ENCODE data around the gene PRTN3. TPM values are rescaled to one million over a fixed set of nuclear protein-coding genes. Genes with fewer than 3 reads are reported as not detected.

PRTN3 gene
- total RNA-seq, 1 experiment from 2014 or later: 2.7 TPM

DNA sequence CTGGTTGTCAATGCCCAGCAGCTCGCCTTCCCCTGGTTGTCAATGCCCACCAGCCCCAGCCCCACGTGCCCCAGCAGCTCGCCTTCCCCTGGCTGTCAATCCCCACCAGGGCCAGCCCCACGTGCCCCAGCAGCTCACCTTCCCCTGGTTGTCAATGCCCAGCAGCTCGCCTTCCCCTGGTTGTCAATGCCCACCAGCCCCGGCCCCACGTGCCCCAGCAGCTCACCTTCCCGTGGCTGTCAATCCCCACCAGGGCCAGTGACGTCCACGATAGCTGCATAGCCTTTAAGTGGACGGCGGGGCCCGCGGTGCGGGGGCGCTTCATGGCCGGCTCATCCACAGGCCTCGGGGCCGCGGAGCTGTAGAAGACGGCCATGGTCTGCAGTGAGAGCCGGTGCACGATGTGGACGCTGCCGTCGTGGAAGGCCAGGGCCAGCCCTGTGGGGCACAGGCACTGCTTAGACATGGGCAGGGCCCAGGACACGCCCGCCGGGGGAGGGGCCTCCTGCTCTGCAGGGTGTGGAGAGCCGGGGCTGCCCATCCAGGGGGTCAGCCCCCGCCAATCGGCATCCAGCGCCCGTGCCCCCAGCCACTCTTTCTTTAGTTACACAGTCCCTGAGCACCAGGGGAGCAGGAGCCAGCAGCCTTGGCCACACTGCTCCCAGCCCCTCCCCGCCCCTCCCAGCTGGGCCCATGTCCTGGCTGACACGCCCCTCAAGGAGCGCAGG is 39.1 kb downstream of the PRTN3 start:
- Histone ChIP-seq H3K79me2 (ENCODE audit: insufficient read depth, low read length) (no peaks in the 10 kb centered on the region), H3K4me1 (ENCODE audit: control insufficient read depth in 1 of 2, insufficient read depth in 2 of 2, low read length in 2 of 2) (peaks cover 18 to 20% of the 10 kb centered on the region in 2 experiments), H3K9ac (ENCODE audit: low read length) (no peak overlapping the region), H3K27ac (ENCODE audit: low read depth, low read length) (no peak overlapping the region), H2AFZ (ENCODE audit: low read depth, low read length, poor library complexity, severe bottlenecking) (no peak overlapping the region), H3K4me2 (ENCODE audit: low read length) (no peak overlapping the region), H3K36me3 (ENCODE audit: control insufficient read depth in 1 of 2, insufficient read depth in 2 of 2, low read length in 2 of 2) (peaks cover 0 to 13% of the 10 kb centered on the region in 2 experiments; a peak in 1 of 4 replicates), H3K9me3 (ENCODE audit: control insufficient read depth in 1 of 2, insufficient read depth in 1 of 2, low read depth in 1 of 2, low read length in 2 of 2) (no peaks in the 10 kb centered on the region), H3K9me2 (ENCODE audit: insufficient read depth) (no peaks in the 10 kb centered on the region), H3K4me3 (replicated peaks in 1 of 2; ENCODE audit: low read depth in 1 of 2, low read length in 2 of 2) (no peak overlapping the region), H3K27me3 (ENCODE audit: insufficient read depth, low read length) (no peaks in the 10 kb centered on the region), H4K20me1 (ENCODE audit: insufficient read depth) (no peaks in the 10 kb centered on the region)
- no TSS peak for BruUV-seq (replicated peaks)
- ATAC-seq (no peak), DNase-seq (ENCODE audit: low read depth, low spot score) (no peak)
- POLR2A ChIA-PET: interaction anchor here (0.7 to 1.6 kb wide), 2 partner anchors 142 to 308 kb away, joined by 3 to 4 read pairs; partner anchors contain the start of genes BSG and RNU6-2
- CTCF ChIA-PET: no interaction called here
- intact Hi-C loops (cut with micrococcal nuclease): no loop called here
- RAD21 ChIA-PET (ENCODE audit: low non-redundant PET in 1 of 2, low total read pairs in 2 of 2, uncharacterized antibody in 2 of 2, unreplicated experiment in 2 of 2): interaction anchor here in 1 of 2 experiments (0.7 kb wide), 1 partner anchor 139 kb away, joined by 5 read pairs; no protein-coding TSS in a partner anchor
- TF ChIP-seq SRF (IDR thresholded peaks at IDR 0.05; ENCODE audit: low read depth) (no peak), JUND (IDR thresholded peaks at IDR 0.05) (no peak), POLR2A (IDR thresholded peaks at IDR 0.05; ENCODE audit: borderline replicate concordance, extremely low read depth, insufficient read depth, insufficient read length) (no peak), POLR2AphosphoS5 (IDR thresholded peaks at IDR 0.05; ENCODE audit: low read depth, low read length) (no peak), SIN3A (IDR thresholded peaks at IDR 0.05; ENCODE audit: low read depth) (no peak), ZFX (IDR thresholded peaks at IDR 0.05) (no peak), TCF7L2 (IDR thresholded peaks at IDR 0.05; ENCODE audit: borderline replicate concordance, extremely low read depth, insufficient read depth, insufficient read length) (no peak), ELF1 (IDR thresholded peaks at IDR 0.05; ENCODE audit: borderline replicate concordance, low read depth) (no peak), ZNF274 (IDR thresholded peaks at IDR 0.05; ENCODE audit: low read depth, low read length) (no peak), YY1 (IDR thresholded peaks at IDR 0.05; ENCODE audit: extremely low read depth, insufficient replicate concordance, low read depth, low read length) (no peak), EZH2 (IDR thresholded peaks at IDR 0.05) (no peak), FOSL1 (IDR thresholded peaks at IDR 0.05; ENCODE audit: low read depth) (no peak), SP1 (IDR thresholded peaks at IDR 0.05; ENCODE audit: low read depth) (no peak)
- TF ChIP-seq, protein P1, sequence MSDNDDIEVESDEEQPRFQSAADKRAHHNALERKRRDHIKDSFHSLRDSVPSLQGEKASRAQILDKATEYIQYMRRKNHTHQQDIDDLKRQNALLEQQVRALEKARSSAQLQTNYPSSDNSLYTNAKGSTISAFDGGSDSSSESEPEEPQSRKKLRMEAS (IDR thresholded peaks at IDR 0.05): no peak
- TF ChIP-seq, protein P2, sequence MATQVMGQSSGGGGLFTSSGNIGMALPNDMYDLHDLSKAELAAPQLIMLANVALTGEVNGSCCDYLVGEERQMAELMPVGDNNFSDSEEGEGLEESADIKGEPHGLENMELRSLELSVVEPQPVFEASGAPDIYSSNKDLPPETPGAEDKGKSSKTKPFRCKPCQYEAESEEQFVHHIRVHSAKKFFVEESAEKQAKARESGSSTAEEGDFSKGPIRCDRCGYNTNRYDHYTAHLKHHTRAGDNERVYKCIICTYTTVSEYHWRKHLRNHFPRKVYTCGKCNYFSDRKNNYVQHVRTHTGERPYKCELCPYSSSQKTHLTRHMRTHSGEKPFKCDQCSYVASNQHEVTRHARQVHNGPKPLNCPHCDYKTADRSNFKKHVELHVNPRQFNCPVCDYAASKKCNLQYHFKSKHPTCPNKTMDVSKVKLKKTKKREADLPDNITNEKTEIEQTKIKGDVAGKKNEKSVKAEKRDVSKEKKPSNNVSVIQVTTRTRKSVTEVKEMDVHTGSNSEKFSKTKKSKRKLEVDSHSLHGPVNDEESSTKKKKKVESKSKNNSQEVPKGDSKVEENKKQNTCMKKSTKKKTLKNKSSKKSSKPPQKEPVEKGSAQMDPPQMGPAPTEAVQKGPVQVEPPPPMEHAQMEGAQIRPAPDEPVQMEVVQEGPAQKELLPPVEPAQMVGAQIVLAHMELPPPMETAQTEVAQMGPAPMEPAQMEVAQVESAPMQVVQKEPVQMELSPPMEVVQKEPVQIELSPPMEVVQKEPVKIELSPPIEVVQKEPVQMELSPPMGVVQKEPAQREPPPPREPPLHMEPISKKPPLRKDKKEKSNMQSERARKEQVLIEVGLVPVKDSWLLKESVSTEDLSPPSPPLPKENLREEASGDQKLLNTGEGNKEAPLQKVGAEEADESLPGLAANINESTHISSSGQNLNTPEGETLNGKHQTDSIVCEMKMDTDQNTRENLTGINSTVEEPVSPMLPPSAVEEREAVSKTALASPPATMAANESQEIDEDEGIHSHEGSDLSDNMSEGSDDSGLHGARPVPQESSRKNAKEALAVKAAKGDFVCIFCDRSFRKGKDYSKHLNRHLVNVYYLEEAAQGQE (IDR thresholded peaks at IDR 0.05; ENCODE audit: low read depth): no peak
- TF ChIP-seq, protein P3, sequence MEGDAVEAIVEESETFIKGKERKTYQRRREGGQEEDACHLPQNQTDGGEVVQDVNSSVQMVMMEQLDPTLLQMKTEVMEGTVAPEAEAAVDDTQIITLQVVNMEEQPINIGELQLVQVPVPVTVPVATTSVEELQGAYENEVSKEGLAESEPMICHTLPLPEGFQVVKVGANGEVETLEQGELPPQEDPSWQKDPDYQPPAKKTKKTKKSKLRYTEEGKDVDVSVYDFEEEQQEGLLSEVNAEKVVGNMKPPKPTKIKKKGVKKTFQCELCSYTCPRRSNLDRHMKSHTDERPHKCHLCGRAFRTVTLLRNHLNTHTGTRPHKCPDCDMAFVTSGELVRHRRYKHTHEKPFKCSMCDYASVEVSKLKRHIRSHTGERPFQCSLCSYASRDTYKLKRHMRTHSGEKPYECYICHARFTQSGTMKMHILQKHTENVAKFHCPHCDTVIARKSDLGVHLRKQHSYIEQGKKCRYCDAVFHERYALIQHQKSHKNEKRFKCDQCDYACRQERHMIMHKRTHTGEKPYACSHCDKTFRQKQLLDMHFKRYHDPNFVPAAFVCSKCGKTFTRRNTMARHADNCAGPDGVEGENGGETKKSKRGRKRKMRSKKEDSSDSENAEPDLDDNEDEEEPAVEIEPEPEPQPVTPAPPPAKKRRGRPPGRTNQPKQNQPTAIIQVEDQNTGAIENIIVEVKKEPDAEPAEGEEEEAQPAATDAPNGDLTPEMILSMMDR (IDR thresholded peaks at IDR 0.05 in 2 of 3, conservative IDR thresholded peaks at IDR 0.05 in 1 of 3; ENCODE audit: borderline replicate concordance in 1 of 3, insufficient read depth in 1 of 3, low read depth in 2 of 3, low read length in 2 of 3): no peak

Data from HCT116 (cell line).